SK-N-SH (cell line): Measurements from ENCODE around the gene OLR1. TPM values are rescaled to one million over a fixed set of nuclear protein-coding genes. Genes with fewer than 3 reads are reported as not detected.

ENCODE experiments used
- CTCF ChIA-PET: fragments of 300-600, 350-600 bp; formaldehyde crosslinking; extraction: SDS; loops from one replicate; lab custom pipeline; 2021; lab: Yijun Ruan, JAX
- POLR2A ChIA-PET: fragments of 350-600 bp; sonication (Branson Sonifier 250); formaldehyde crosslinking; extraction: SDS; loops from one replicate; lab custom pipeline; 2020; ENCODE audit warnings: antibody characterized with exemption, inconsistent platforms; lab: Yijun Ruan, JAX
- DNase-seq: peaks from one replicate; pipeline ENCODE4 v3.0.0; 2012
- H2AFZ ChIP-seq: fragments of 200-600 bp; sonication (generic); 2 replicates; pipeline ENCODE4 v1.8.1; 2016; ENCODE audit warnings: antibody characterized with exemption, mild to moderate bottlenecking, low read depth
- H3F3A ChIP-seq: fragments of 200-600 bp; sonication (generic); replicated peaks from 2 replicates; pipeline ENCODE3; 2016; ENCODE audit warnings: antibody characterized with exemption, mild to moderate bottlenecking; ENCODE audit not compliant: insufficient read depth
- H3K27ac ChIP-seq, 2 experiments: fragments of 200-500 bp in 1 of 2; fragments of 200-600 bp in 1 of 2; sonication (Bioruptor generic) in 1 of 2; sonication (generic), shearing (Covaris generic) in 1 of 2; 2 replicates each; pipeline versions ENCODE4 v1.5.1 to v1.6.1; 2014 to 2016; ENCODE audit warnings: low read depth in 2 of 2, inconsistent platforms in 1 of 2, low read length in 1 of 2, mild to moderate bottlenecking in 1 of 2, mixed read lengths in 1 of 2
- H3K27me3 ChIP-seq: fragments of 200-600 bp; sonication (generic), shearing (Covaris generic); 2 replicates; pipeline ENCODE4 v1.6.1; 2016; ENCODE audit warnings: mixed run types; ENCODE audit not compliant: insufficient read depth
- H3K36me3 ChIP-seq, 2 experiments: fragments of 200-500 bp in 1 of 2; fragments of 200-600 bp in 1 of 2; sonication (Bioruptor generic) in 1 of 2; sonication (generic) in 1 of 2; replicated peaks in 1 of 2; 2 replicates each; pipeline versions ENCODE3 to v1.5.1; 2014 to 2016; ENCODE audit warnings: low read length in 1 of 2, mild to moderate bottlenecking in 1 of 2; ENCODE audit not compliant: insufficient read depth in 2 of 2, control insufficient read depth in 1 of 2
- H3K4me1 ChIP-seq, 2 experiments: fragments of 200-500 bp in 1 of 2; fragments of 200-600 bp in 1 of 2; sonication (Bioruptor generic) in 1 of 2; sonication (generic), shearing (Covaris generic) in 1 of 2; 2 replicates each; pipeline versions ENCODE4 v1.5.1 to v1.6.1; 2014 to 2016; ENCODE audit warnings: low read depth in 1 of 2, low read length in 1 of 2, mixed run types in 1 of 2; ENCODE audit not compliant: insufficient read depth in 2 of 2, control insufficient read depth in 1 of 2
- H3K4me2 ChIP-seq: fragments of 200-600 bp; sonication (generic), shearing (Covaris generic); 2 replicates; pipeline ENCODE4 v1.6.1; 2017; ENCODE audit warnings: mixed run types
- H3K4me3 ChIP-seq, 2 experiments: fragments of 200-500 bp in 1 of 2; fragments of 200-600 bp in 1 of 2; sonication (Bioruptor generic) in 1 of 2; sonication (generic), shearing (Covaris generic) in 1 of 2; 2 replicates each; pipeline versions ENCODE4 v1.5.1 to v1.8.1; 2014 to 2016; ENCODE audit warnings: low read depth in 2 of 2, inconsistent platforms in 1 of 2, low read length in 1 of 2, mild to moderate bottlenecking in 1 of 2, mixed read lengths in 1 of 2, moderate library complexity in 1 of 2
- H3K79me2 ChIP-seq: fragments of 200-600 bp; sonication (generic); 2 replicates; pipeline ENCODE4 v1.8.1; 2017; ENCODE audit warnings: mild to moderate bottlenecking; ENCODE audit not compliant: insufficient read depth
- H3K9ac ChIP-seq: fragments of 200-600 bp; sonication (generic); 2 replicates; pipeline ENCODE4 v1.6.1; 2017; ENCODE audit warnings: mixed run types
- H3K9me2 ChIP-seq: fragments of 200-600 bp; sonication (generic); 2 replicates; pipeline ENCODE4 v1.6.1; 2017; ENCODE audit warnings: mixed run types
- H3K9me3 ChIP-seq: fragments of 200-600 bp; sonication (generic); 2 replicates; pipeline ENCODE4 v1.6.1; 2017; ENCODE audit warnings: mixed run types, mild to moderate bottlenecking, moderate library complexity
- H4K20me1 ChIP-seq: fragments of 200-600 bp; sonication (generic); 2 replicates; pipeline ENCODE4 v1.6.1; 2017; ENCODE audit warnings: mild to moderate bottlenecking, mixed run types; ENCODE audit not compliant: insufficient read depth
- GABPA ChIP-seq: IDR thresholded peaks from 2 replicates; pipeline ENCODE4 v1.4.0; 2012; ENCODE audit warnings: low read depth, mild to moderate bottlenecking
- GATA2 ChIP-seq: sonication (generic); formaldehyde crosslinking; IDR thresholded peaks from 2 replicates; pipeline ENCODE4 v1.5.0; 2020; ENCODE audit warnings: mild to moderate bottlenecking, missing genetic modification reagents
- POLR2AphosphoS5 ChIP-seq: IDR thresholded peaks from 2 replicates; pipeline ENCODE4 v1.6.1; 2012; ENCODE audit warnings: low read depth, low read length
- RCOR1 ChIP-seq: fragments of 150-350 bp; IDR thresholded peaks from 2 replicates; pipeline ENCODE4 v1.6.1; 2017; ENCODE audit warnings: antibody characterized with exemption, low read length
- RFX5 ChIP-seq: IDR thresholded peaks from 2 replicates; pipeline ENCODE4 v1.6.1; 2012; ENCODE audit warnings: mild to moderate bottlenecking, improper control_type of control experiment, low read length
- SIN3A ChIP-seq: IDR thresholded peaks from 2 replicates; pipeline ENCODE4 v1.6.1; 2012; ENCODE audit warnings: low read depth, mild to moderate bottlenecking, low read length, moderate library complexity, borderline replicate concordance
- TEAD4 ChIP-seq: IDR thresholded peaks from 2 replicates; pipeline ENCODE4 v1.4.0; 2012; ENCODE audit warnings: mild to moderate bottlenecking, borderline replicate concordance; ENCODE audit not compliant: insufficient read depth
- YY1 ChIP-seq: IDR thresholded peaks from 2 replicates; pipeline ENCODE4 v1.4.0; 2012; ENCODE audit warnings: low read depth, mild to moderate bottlenecking
- WGBS: methylation state at CpG from one replicate; pipeline ENCODE4 v1.1.6; 2017; ENCODE audit warnings: low lambda C conversion rate; 5-methylcytosine and 5-hydroxymethylcytosine counted together
- polyA plus RNA-seq, 3 experiments: library from polyadenylated mRNA; depleted of rRNA; stranded (reverse); fragments of >200 nt; gene quantifications; 2 replicates each; pipeline ENCODE4 v1.2.3, GENCODE V29; 2012
- TF ChIP-seq, protein P1 (sequence below): fragments of 150-350 bp; IDR thresholded peaks from 2 replicates; pipeline ENCODE4 v1.6.1; 2016; ENCODE audit warnings: mild to moderate bottlenecking, low read depth, low read length
- TF ChIP-seq, protein P2 (sequence below): fragments of 200-600 bp; sonication (generic); IDR thresholded peaks from 2 replicates; pipeline ENCODE4 v1.6.1; 2017; ENCODE audit warnings: antibody characterized with exemption, mild to moderate bottlenecking, moderate library complexity

OLR1 gene
- polyA plus RNA-seq, 1 of the 3 experiments (the other 2 are of a cell fraction), result not detected

DNA sequence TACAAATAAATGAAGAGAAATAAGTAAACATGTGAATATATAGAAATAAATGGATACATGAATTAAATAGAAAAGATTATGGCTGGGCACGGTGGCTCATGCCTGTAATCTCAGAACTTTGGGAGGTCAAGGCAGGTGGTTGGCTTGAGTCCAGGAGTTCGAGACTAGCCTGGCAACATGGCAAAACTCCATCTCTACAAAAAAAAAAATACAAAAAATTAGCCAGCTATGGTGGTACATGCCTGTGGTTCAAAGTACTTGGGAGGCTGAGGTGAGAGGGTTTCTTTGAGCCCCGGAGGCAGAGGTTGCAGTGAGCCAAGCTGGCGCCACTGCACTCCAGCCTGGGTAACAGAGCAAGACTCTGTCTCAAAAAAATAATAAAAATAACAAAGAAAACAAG, 36.8 kb downstream of the OLR1 start:
- Histone ChIP-seq H3K4me2 (no peak overlapping the region), H3K4me3 (no peak overlapping the region), H3K79me2 (no peaks in the 10 kb centered on the region), H3K4me1 (no peaks in the 10 kb centered on the region), H3K9ac (no peak overlapping the region), H2AFZ (no peak overlapping the region), H3F3A (no peaks in the 10 kb centered on the region), H4K20me1 (no peaks in the 10 kb centered on the region), H3K27ac (no peak overlapping the region), H3K9me3 (no peaks in the 10 kb centered on the region), H3K27me3 (peaks cover 14% of the 10 kb centered on the region; the same call in 1 of the 2 replicates), H3K36me3 (no peaks in the 10 kb centered on the region), H3K9me2 (no peaks in the 10 kb centered on the region)
- TF ChIP-seq RFX5 (no peak), POLR2AphosphoS5 (no peak), RCOR1 (no peak), SIN3A (no peak), GATA2 (CRISPR knock-in tag) (no peak)
- TF ChIP-seq, protein P1, sequence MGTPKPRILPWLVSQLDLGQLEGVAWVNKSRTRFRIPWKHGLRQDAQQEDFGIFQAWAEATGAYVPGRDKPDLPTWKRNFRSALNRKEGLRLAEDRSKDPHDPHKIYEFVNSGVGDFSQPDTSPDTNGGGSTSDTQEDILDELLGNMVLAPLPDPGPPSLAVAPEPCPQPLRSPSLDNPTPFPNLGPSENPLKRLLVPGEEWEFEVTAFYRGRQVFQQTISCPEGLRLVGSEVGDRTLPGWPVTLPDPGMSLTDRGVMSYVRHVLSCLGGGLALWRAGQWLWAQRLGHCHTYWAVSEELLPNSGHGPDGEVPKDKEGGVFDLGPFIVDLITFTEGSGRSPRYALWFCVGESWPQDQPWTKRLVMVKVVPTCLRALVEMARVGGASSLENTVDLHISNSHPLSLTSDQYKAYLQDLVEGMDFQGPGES, result no peak
- TF ChIP-seq, protein P2, sequence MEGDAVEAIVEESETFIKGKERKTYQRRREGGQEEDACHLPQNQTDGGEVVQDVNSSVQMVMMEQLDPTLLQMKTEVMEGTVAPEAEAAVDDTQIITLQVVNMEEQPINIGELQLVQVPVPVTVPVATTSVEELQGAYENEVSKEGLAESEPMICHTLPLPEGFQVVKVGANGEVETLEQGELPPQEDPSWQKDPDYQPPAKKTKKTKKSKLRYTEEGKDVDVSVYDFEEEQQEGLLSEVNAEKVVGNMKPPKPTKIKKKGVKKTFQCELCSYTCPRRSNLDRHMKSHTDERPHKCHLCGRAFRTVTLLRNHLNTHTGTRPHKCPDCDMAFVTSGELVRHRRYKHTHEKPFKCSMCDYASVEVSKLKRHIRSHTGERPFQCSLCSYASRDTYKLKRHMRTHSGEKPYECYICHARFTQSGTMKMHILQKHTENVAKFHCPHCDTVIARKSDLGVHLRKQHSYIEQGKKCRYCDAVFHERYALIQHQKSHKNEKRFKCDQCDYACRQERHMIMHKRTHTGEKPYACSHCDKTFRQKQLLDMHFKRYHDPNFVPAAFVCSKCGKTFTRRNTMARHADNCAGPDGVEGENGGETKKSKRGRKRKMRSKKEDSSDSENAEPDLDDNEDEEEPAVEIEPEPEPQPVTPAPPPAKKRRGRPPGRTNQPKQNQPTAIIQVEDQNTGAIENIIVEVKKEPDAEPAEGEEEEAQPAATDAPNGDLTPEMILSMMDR, result no peak
- ChIA-PET CTCF (interaction anchor here (0.9 to 1.0 kb wide), 2 partner anchors 18 to 384 kb away, joined by 4 to 5 read pairs; no protein-coding TSS in a partner anchor), POLR2A (no interaction called here)
- 7% methylated on average over 4 of the region's 4 CpGs for WGBS
- DNase-seq, result no peak

DNA sequence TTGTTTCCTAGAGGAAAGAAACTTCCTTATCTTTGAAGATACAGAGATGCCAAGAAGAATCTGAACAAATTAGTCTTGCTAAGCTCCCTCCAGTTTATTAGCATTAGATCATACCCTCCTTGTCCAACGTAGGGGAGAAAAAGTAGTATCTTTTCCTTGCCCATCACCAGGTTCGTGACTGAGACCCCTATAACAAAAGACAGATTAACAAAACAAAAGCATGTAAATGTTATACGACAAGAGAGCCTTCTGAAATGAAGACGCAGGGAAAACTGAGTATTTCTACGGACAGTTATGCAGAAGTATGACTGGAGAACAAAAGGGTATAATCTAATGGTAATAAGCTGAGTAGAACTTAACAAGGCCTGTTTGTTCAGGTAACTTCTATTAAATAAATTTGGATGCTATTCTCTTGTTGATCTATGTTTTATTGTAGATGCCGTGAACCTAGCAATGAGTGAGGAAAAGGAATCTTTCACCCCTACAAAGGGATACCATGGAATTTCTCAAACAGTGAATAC, 39.0 kb downstream of the OLR1 start:
- Histone ChIP-seq H3K27ac (no peak overlapping the region), H2AFZ (no peak overlapping the region), H3F3A (no peaks in the 10 kb centered on the region), H3K36me3 (no peaks in the 10 kb centered on the region), H3K4me1 (no peaks in the 10 kb centered on the region), H3K79me2 (no peaks in the 10 kb centered on the region), H4K20me1 (no peaks in the 10 kb centered on the region), H3K4me3 (no peak overlapping the region), H3K9me2 (no peaks in the 10 kb centered on the region), H3K9me3 (no peaks in the 10 kb centered on the region), H3K27me3 (peaks cover 22% of the 10 kb centered on the region), H3K4me2 (no peak overlapping the region), H3K9ac (no peak overlapping the region)
- CTCF ChIA-PET, result no interaction called here
- POLR2A ChIA-PET, result no interaction called here
- no peak for DNase-seq
- WGBS, result 16% methylated on average over 6 of the region's 6 CpGs
- TF ChIP-seq GATA2 (CRISPR knock-in tag) (no peak), GABPA (no peak), TEAD4 (no peak), YY1 (no peak)
